Ishikawa (cell line): Measurements from ENCODE around the gene C1R.

ENCODE experiments used
- CEBPB ChIP-seq: IDR thresholded peaks from 2 replicates; pipeline ENCODE4 v1.6.1; 2012
- CREB1 ChIP-seq: IDR thresholded peaks from 2 replicates; pipeline ENCODE4 v1.6.1; 2012; ENCODE audit warnings: low read depth
- EGR1 ChIP-seq: IDR thresholded peaks from 2 replicates; pipeline ENCODE4 v1.6.1; 2012
- EP300 ChIP-seq: IDR thresholded peaks from 2 replicates; pipeline ENCODE4 v1.6.1; 2012; ENCODE audit warnings: borderline replicate concordance
- FOXM1 ChIP-seq: IDR thresholded peaks from 2 replicates; pipeline ENCODE4 v1.6.1; 2012; ENCODE audit warnings: low read depth, borderline replicate concordance
- NFIC ChIP-seq: IDR thresholded peaks from 2 replicates; pipeline ENCODE4 v1.6.1; 2012
- RAD21 ChIP-seq: IDR thresholded peaks from 2 replicates; pipeline ENCODE4 v1.6.1; 2012; ENCODE audit warnings: low read depth
- TAF1 ChIP-seq: IDR thresholded peaks from 2 replicates; pipeline ENCODE4 v1.6.1; 2012; ENCODE audit warnings: low read depth, mild to moderate bottlenecking
- TCF12 ChIP-seq: IDR thresholded peaks from 2 replicates; pipeline ENCODE4 v1.6.1; 2012; ENCODE audit warnings: low read depth
- TEAD4 ChIP-seq: IDR thresholded peaks from 2 replicates; pipeline ENCODE4 v1.6.1; 2012
- YY1 ChIP-seq: IDR thresholded peaks from 2 replicates; pipeline ENCODE4 v1.6.1; 2012; ENCODE audit warnings: low read depth
- ZBTB7A ChIP-seq: IDR thresholded peaks from 2 replicates; pipeline ENCODE4 v1.6.1; 2012; ENCODE audit warnings: low read depth
- TF ChIP-seq, protein P1 (sequence below): IDR thresholded peaks from 2 replicates; pipeline ENCODE4 v1.6.1; 2012; ENCODE audit warnings: low read depth, mild to moderate bottlenecking
- TF ChIP-seq, protein P2 (sequence below): IDR thresholded peaks from 2 replicates; pipeline ENCODE4 v1.6.1; 2012
- TF ChIP-seq, protein P3 (sequence below): IDR thresholded peaks from 2 replicates; pipeline ENCODE4 v1.6.1; 2012

C1R gene

DNA sequence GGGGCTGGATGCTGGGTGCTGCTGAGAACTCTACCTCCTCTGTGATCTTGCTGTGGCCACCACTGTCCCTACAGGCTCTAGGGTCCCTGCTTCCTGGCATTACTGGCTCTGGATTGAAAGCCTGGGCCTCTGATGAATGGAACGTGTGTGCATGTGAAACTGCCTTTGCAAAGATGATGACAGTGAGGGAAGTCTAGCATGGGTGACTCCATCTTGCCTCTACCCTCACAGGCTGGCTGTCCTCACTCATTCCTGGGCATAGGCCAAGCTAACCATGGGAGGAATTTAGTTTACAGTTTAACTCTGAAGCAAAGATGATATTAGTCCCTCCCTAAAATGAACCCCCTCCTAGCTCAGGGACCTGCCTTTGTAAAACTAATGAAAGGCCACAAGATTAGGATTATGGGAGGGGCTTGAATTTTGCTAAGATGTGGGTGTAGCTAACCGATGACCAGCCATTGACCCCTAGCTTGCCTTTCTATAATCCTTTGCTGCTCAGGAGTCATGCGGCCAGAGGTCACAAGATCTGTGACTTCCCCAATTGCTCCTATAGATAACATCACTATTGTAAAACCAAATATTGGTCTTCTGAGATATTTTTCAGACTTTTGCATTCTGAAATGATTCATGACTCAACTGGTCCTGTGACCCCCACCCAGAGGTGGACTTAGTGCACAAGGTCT lies 33.9 kb downstream of the C1R start:
- TF ChIP-seq TAF1, result no peak
- TF ChIP-seq YY1, result no peak
- TF ChIP-seq TEAD4, result no peak
- TF ChIP-seq CREB1, result no peak
- TF ChIP-seq, protein P1, sequence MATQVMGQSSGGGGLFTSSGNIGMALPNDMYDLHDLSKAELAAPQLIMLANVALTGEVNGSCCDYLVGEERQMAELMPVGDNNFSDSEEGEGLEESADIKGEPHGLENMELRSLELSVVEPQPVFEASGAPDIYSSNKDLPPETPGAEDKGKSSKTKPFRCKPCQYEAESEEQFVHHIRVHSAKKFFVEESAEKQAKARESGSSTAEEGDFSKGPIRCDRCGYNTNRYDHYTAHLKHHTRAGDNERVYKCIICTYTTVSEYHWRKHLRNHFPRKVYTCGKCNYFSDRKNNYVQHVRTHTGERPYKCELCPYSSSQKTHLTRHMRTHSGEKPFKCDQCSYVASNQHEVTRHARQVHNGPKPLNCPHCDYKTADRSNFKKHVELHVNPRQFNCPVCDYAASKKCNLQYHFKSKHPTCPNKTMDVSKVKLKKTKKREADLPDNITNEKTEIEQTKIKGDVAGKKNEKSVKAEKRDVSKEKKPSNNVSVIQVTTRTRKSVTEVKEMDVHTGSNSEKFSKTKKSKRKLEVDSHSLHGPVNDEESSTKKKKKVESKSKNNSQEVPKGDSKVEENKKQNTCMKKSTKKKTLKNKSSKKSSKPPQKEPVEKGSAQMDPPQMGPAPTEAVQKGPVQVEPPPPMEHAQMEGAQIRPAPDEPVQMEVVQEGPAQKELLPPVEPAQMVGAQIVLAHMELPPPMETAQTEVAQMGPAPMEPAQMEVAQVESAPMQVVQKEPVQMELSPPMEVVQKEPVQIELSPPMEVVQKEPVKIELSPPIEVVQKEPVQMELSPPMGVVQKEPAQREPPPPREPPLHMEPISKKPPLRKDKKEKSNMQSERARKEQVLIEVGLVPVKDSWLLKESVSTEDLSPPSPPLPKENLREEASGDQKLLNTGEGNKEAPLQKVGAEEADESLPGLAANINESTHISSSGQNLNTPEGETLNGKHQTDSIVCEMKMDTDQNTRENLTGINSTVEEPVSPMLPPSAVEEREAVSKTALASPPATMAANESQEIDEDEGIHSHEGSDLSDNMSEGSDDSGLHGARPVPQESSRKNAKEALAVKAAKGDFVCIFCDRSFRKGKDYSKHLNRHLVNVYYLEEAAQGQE, result no peak
- TF ChIP-seq NFIC, result no peak
- TF ChIP-seq, protein P2, sequence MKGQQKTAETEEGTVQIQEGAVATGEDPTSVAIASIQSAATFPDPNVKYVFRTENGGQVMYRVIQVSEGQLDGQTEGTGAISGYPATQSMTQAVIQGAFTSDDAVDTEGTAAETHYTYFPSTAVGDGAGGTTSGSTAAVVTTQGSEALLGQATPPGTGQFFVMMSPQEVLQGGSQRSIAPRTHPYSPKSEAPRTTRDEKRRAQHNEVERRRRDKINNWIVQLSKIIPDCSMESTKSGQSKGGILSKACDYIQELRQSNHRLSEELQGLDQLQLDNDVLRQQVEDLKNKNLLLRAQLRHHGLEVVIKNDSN, result no peak
- no peak for TF ChIP-seq EP300
- TF ChIP-seq, protein P3, sequence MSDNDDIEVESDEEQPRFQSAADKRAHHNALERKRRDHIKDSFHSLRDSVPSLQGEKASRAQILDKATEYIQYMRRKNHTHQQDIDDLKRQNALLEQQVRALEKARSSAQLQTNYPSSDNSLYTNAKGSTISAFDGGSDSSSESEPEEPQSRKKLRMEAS, result no peak
- no peak for TF ChIP-seq CEBPB
- TF ChIP-seq EGR1, result no peak
- no peak for TF ChIP-seq TCF12
- no peak for TF ChIP-seq FOXM1
- no peak for TF ChIP-seq RAD21
- no peak for TF ChIP-seq ZBTB7A

DNA sequence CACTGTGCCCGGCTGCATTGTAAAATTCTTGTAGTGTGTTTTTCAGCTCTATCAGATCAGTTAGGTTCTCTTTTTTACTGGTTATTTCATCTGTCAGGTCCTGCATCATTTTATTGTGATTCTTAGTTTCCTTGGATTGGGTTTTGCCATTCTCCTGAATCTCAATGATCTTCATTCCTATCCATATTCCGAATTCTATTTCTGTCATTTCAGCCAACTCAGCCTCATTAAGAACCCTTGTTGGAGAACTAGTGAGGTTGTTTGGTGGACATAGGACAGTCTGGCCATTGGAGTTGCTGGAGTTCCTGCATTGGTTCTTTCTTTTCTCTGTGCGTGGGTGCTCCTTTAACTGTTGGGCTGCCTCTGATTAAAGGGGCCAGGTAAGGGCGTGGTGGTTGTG lies 37.3 kb downstream of the C1R start:
- TF ChIP-seq CREB1 (no peak), EP300 (no peak), EGR1 (no peak)

DNA sequence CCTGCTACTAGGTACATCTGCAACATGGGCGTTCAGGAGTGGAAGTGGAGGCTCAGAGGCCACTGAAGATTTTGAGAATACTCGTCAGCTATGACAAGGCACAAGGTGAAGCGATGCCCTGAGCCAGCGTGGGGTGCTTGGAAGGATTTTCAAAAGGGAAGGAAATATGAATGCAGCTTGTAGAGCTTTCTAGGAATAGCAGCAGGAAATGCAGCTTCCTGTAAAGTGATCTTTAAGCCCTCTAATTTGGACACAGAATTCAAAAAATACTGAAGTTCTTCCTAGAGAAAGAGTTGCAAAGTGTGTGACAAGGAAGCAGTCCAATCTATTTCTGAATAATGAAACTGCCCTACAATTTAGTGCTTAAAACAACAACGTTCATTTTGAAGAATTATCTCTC lies 44.9 kb downstream of the C1R start:
- no peak for TF ChIP-seq YY1
- no peak for TF ChIP-seq TAF1
- no peak for TF ChIP-seq EGR1
- TF ChIP-seq ZBTB7A, result no peak
- TF ChIP-seq, protein P3, result no peak
- TF ChIP-seq, protein P1, result no peak
- TF ChIP-seq RAD21, result no peak
- no peak for TF ChIP-seq EP300
- TF ChIP-seq TCF12, result no peak
- TF ChIP-seq NFIC, result no peak
- no peak for TF ChIP-seq CREB1
- no peak for TF ChIP-seq TEAD4
- no peak for TF ChIP-seq FOXM1
- no peak for TF ChIP-seq CEBPB
- TF ChIP-seq, protein P2, result no peak

DNA sequence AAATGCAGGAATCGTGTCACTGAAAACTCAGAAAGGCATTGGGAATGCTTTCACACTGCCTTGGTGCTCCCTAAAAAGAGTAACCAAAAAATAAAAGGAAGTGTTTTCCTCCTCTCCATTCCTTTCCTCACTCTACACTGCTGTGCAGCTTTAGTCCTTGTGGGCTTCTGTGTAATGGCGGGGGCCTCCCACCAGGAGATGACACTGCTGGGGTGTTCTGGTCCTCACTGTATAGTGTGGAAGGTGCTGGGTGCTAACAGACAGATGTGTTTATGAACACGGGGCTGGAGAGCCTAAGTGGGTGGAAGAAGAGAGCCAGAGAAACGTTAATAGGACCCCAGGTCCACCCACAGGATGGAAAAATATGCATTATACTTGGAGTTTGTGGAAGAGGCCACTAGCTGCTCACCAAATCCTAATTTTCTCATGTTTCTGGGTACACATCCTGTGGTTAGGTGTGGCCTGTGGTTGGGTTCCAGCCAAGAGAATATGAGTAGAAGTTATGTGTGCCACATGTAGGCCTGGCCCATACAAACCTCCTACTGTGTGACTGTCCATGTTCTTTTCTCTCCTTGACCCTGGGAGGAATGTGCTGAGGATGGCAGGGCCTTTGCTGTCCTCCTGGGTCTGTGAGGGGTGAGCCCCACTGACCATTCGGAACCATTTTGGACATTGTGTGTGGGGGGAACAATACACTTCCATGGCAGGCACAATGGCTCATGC lies 45.7 kb downstream of the C1R start:
- TF ChIP-seq EP300 (no peak), CEBPB (no peak), TCF12 (no peak), RAD21 (no peak), EGR1 (no peak), CREB1 (no peak), NFIC (no peak), ZBTB7A (no peak), TEAD4 (no peak)
- TF ChIP-seq, protein P2, result no peak

DNA sequence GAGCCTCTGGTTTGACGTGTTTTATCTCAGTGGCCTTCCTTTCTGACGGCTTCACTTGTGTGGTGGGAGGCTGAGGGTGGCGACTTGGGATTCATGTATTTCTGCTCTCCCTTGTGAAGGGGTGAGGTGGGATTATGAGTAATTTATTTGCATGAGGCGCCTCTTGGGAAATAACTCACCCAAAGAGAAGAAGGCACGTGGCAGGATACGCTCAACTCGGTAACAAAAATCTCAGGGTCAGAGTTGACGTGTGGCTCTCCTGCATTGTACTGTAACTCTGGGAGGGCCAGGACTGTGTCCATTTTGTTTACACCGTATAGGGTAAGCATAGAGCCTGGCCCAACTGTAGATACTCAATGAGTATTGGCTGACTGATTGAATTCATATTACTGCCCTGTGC lies 46.3 kb downstream of the C1R start:
- TF ChIP-seq, protein P1, result no peak
- no peak for TF ChIP-seq EGR1
- no peak for TF ChIP-seq TCF12
- no peak for TF ChIP-seq NFIC
- no peak for TF ChIP-seq CEBPB
- no peak for TF ChIP-seq ZBTB7A
- TF ChIP-seq TEAD4, result no peak
- no peak for TF ChIP-seq RAD21
- TF ChIP-seq YY1, result no peak
- no peak for TF ChIP-seq EP300
- TF ChIP-seq CREB1, result no peak
- TF ChIP-seq TAF1, result no peak
- no peak for TF ChIP-seq FOXM1
- TF ChIP-seq, protein P3, result no peak
- TF ChIP-seq, protein P2, result no peak
